Measurements from ENCODE around the gene ADRA2B.

ADRA2B gene

GRCh38 chr2:96092951-96093350 is 23.4 kb downstream of the ADRA2B start:
- no peak for TF ChIP-seq CTCF (IDR thresholded peaks at IDR 0.05)
- TF ChIP-seq ZFX (IDR thresholded peaks at IDR 0.05; ENCODE audit: borderline replicate concordance), result no peak
- H3K27ac ChIP-seq, result no peak overlapping the region

- no peak overlapping the region for H3K27ac ChIP-seq
- TF ChIP-seq ZFX (IDR thresholded peaks at IDR 0.05; ENCODE audit: borderline replicate concordance), result no peak
- no peak for TF ChIP-seq CTCF (IDR thresholded peaks at IDR 0.05)
Observed at GRCh38 chr2:96092573-96092877, 23.8 kb downstream of the ADRA2B start.

GRCh38 chr2:96091711-96092572 is 24.4 kb downstream of the ADRA2B start:
- TF ChIP-seq ZFX (IDR thresholded peaks at IDR 0.05; ENCODE audit: borderline replicate concordance) (no peak), CTCF (IDR thresholded peaks at IDR 0.05) (no peak)
- H3K27ac ChIP-seq, result no peak overlapping the region

- TF ChIP-seq CTCF (IDR thresholded peaks at IDR 0.05) (no peak), ZFX (IDR thresholded peaks at IDR 0.05; ENCODE audit: borderline replicate concordance) (no peak)
- no peak overlapping the region for H3K27ac ChIP-seq
Observed at GRCh38 chr2:96091141-96091710, 25.1 kb downstream of the ADRA2B start.

GRCh38 chr2:96090196-96090926 is 26.0 kb downstream of the ADRA2B start:
- no peak overlapping the region for H3K27ac ChIP-seq
- TF ChIP-seq CTCF (IDR thresholded peaks at IDR 0.05) (no peak), ZFX (IDR thresholded peaks at IDR 0.05; ENCODE audit: borderline replicate concordance) (no peak)

GRCh38 chr2:96089356-96090195 is 26.8 kb downstream of the ADRA2B start:
- TF ChIP-seq CTCF (IDR thresholded peaks at IDR 0.05) (no peak), ZFX (IDR thresholded peaks at IDR 0.05; ENCODE audit: borderline replicate concordance) (no peak)

More at GRCh38 chr2:96089356-96090195, 26.8 kb downstream of the ADRA2B start:
- H3K27ac ChIP-seq, result no peak overlapping the region
